Esophagus muscularis mucosa (tissue), 4 donors: Measurements from ENCODE around the gene ANKRD40CL. TPM values are rescaled to one million over a fixed set of nuclear protein-coding genes. Genes with fewer than 3 reads are reported as not detected.

Source experiments
- DNase-seq: peaks from one replicate; pipeline ENCODE4 v3.0.0-alpha.2; 2017; ENCODE audit errors: extremely low spot score
- H3K27ac ChIP-seq, 4 donors: fragments of 200-600 bp; sonication (generic); replicated peaks in 1 of 4; 1 replicate in 3 of 4; 2 replicates in 1 of 4; pipeline ENCODE4 v1.5.1; 2016 to 2019; ENCODE audit warnings: mild to moderate bottlenecking in 1 of 4
- H3K27me3 ChIP-seq, 4 donors: fragments of 200-600 bp; sonication (generic); one replicate each; pipeline versions ENCODE4 v1.5.1 to v1.6.0; 2016 to 2019
- H3K36me3 ChIP-seq, 4 donors: fragments of 200-600 bp; sonication (generic); one replicate each; pipeline ENCODE4 v1.5.1; 2016 to 2019
- H3K4me1 ChIP-seq, 4 donors: fragments of 200-600 bp; sonication (generic); one replicate each; pipeline ENCODE4 v1.5.1; 2016 to 2019
- H3K4me3 ChIP-seq, 4 donors: fragments of 200-600 bp; sonication (generic); 1 replicate in 2 of 4; 2 replicates in 2 of 4; pipeline ENCODE4 v1.5.1; 2016 to 2019; ENCODE audit warnings: mild to moderate bottlenecking in 4 of 4, moderate library complexity in 1 of 4
- H3K9me3 ChIP-seq, 4 donors: fragments of 200-600 bp; sonication (generic); 1 replicate in 3 of 4; 2 replicates in 1 of 4; pipeline ENCODE4 v1.5.1; 2016 to 2019
- CTCF ChIP-seq, 3 experiments: fragments of 200-600 bp in 2 of 3; fragments of 450-650 bp in 1 of 3; sonication (generic) in 2 of 3; IDR thresholded peaks; one replicate each; pipeline ENCODE4 v1.5.1; 2017 to 2019; ENCODE audit warnings: antibody characterized with exemption in 3 of 3, mild to moderate bottlenecking in 2 of 3, moderate library complexity in 1 of 3
- EP300 ChIP-seq: sonication (generic); formaldehyde crosslinking; IDR thresholded peaks from one replicate; pipeline ENCODE4 v1.6.1; 2017; ENCODE audit warnings: antibody characterized with exemption
- POLR2A ChIP-seq: fragments of 450-650 bp; IDR thresholded peaks from one replicate; pipeline ENCODE4 v1.6.1; 2017; ENCODE audit warnings: antibody characterized with exemption, moderate library complexity, mild to moderate bottlenecking, low read depth
- POLR2AphosphoS5 ChIP-seq, 2 donors: sonication (generic); formaldehyde crosslinking; IDR thresholded peaks; one replicate each; pipeline ENCODE4 v1.6.1; 2017; ENCODE audit warnings: antibody characterized with exemption in 2 of 2
- WGBS: methylation state at CpG from one replicate; pipeline ENCODE4 v1.1.5; 2018; 5-methylcytosine and 5-hydroxymethylcytosine counted together
- intact Hi-C: fragments of 100-400 bp; cut with DNase I; formaldehyde crosslinking; loops from one replicate; pipeline ENCODE4 v1.15.1; 2023
- small RNA-seq, 3 donors: library from RNA; depleted of rRNA; stranded (forward); fragments of <200 nt; gene quantifications; one replicate each; pipeline ENCODE3, GENCODE V24; 2016
- total RNA-seq, 4 donors: library from RNA; depleted of rRNA; stranded (reverse); fragments of >200 nt; gene quantifications; one replicate each; pipeline versions ENCODE4 v1.1.0 to v1.2.1, GENCODE V29; 2016

Gene ANKRD40CL
- total RNA-seq, 4 donors from 2014 or later: 0.11 TPM; not detected in 3

- no peaks in the 10 kb centered on the region for H3K36me3 ChIP-seq
- peaks cover 17 to 21% (median 20%) of the 10 kb centered on the region in 4 donors for H3K4me1 ChIP-seq
- DNase-seq: no peak
- no peak overlapping the region for H3K27ac ChIP-seq
- no peak for TF ChIP-seq CTCF (IDR thresholded peaks at IDR 0.05)
- no peak for TF ChIP-seq EP300
- TF ChIP-seq POLR2A: no peak
- TF ChIP-seq POLR2AphosphoS5 (IDR thresholded peaks at IDR 0.05): no peak
- no peaks in the 10 kb centered on the region for H3K9me3 ChIP-seq
- intact Hi-C loops: no loop called here
- H3K4me3 ChIP-seq: no peak overlapping the region
- H3K27me3 ChIP-seq: no peaks in the 10 kb centered on the region
- WGBS: 92% methylated on average over 9 of the region's 9 CpGs
Observed at GRCh38 chr17:50712641-50713040, 54.7 kb downstream of the ANKRD40CL start.

Small RNA genes lying within 50 kb of the gene (small RNA-seq; reads per million reads assigned to genes)
- gene AC005921.1: 0 reads per million in 3 donors
- gene MIR8059: 0 reads per million in 3 donors

Other genes with a start within 250 kb of the ANKRD40CL start
- gene EPN3, start 234.8 kb downstream of the ANKRD40CL start, total RNA-seq: not detected
- gene SPATA20, start 220.3 kb downstream of the ANKRD40CL start, total RNA-seq: 10 to 100 TPM; 44.1 to 64.4 (median 54.6) TPM
- gene CACNA1G, start 206.8 kb downstream of the ANKRD40CL start, total RNA-seq: under 1 TPM in 3 of 4 donors, not detected in 1; 0.39 to 0.63 (median 0.50) TPM
- gene ABCC3, start 132.6 kb downstream of the ANKRD40CL start, total RNA-seq: 1 to 10 TPM in 3 of 4 donors, under 1 TPM in 1; 0.50 to 2.9 (median 1.9) TPM
- 10 to 100 TPM; 73.1 to 96.2 (median 87.4) TPM for gene ANKRD40, start 59.6 kb downstream of the ANKRD40CL start, total RNA-seq
- gene LUC7L3, start 47.9 kb downstream of the ANKRD40CL start, total RNA-seq: 10 to 100 TPM; 28.8 to 65.6 (median 38.9) TPM
- gene WFIKKN2, start 68.1 kb upstream of the ANKRD40CL start, total RNA-seq: under 1 TPM; 0.42 to 0.75 (median 0.60) TPM
- gene TOB1, start 98.8 kb upstream of the ANKRD40CL start, total RNA-seq: 10 to 100 TPM; 26.7 to 34.4 (median 31.0) TPM